Sigmoid colon (tissue), 4 donors: Measurements from ENCODE around the gene VPS29.

ENCODE experiments used
- POLR2A ChIP-seq, 2 donors: fragments of 450-650 bp; IDR thresholded peaks; one replicate each; pipeline ENCODE4 v1.6.1; 2016; ENCODE audit warnings: antibody characterized with exemption in 2 of 2, mild to moderate bottlenecking in 2 of 2, moderate library complexity in 2 of 2
- POLR2AphosphoS5 ChIP-seq, 4 donors: sonication (generic); formaldehyde crosslinking; IDR thresholded peaks; one replicate each; pipeline ENCODE4 v1.6.1; 2017; ENCODE audit warnings: antibody characterized with exemption in 4 of 4
- TF ChIP-seq, protein P1 (sequence below), 4 experiments: fragments of 450-650 bp in 3 of 4; fragments of 200-600 bp in 1 of 4; IDR thresholded peaks; one replicate each; pipeline ENCODE4 v1.5.1; 2016 to 2019; ENCODE audit warnings: antibody characterized with exemption in 4 of 4, mild to moderate bottlenecking in 3 of 4, moderate library complexity in 2 of 4

DNA sequence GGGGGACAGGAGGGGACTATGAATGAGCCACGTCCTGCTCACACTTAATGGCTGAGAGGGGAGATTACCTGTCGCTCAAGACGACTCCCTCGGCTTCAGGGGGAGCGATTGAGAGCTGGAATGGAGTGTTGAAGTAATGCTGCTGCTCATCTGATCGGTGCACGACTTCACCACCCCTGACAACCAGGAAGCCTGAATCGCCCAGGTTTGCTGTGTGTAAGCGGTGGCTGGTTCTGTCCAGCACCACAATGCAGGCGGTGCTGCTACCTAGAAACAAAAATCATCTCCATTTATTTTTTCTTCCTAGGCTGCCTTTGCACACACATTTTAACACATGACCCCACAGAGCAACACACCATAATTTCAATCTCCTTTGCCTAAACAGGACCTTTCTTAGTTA is 43.9 kb upstream of the VPS29 start:
- TF ChIP-seq, protein P1, sequence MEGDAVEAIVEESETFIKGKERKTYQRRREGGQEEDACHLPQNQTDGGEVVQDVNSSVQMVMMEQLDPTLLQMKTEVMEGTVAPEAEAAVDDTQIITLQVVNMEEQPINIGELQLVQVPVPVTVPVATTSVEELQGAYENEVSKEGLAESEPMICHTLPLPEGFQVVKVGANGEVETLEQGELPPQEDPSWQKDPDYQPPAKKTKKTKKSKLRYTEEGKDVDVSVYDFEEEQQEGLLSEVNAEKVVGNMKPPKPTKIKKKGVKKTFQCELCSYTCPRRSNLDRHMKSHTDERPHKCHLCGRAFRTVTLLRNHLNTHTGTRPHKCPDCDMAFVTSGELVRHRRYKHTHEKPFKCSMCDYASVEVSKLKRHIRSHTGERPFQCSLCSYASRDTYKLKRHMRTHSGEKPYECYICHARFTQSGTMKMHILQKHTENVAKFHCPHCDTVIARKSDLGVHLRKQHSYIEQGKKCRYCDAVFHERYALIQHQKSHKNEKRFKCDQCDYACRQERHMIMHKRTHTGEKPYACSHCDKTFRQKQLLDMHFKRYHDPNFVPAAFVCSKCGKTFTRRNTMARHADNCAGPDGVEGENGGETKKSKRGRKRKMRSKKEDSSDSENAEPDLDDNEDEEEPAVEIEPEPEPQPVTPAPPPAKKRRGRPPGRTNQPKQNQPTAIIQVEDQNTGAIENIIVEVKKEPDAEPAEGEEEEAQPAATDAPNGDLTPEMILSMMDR (IDR thresholded peaks at IDR 0.05), result no peak
- TF ChIP-seq POLR2A (IDR thresholded peaks at IDR 0.05) (no peak), POLR2AphosphoS5 (IDR thresholded peaks at IDR 0.05) (no peak)
